Measurements from ENCODE around the gene RYR1. TPM values are rescaled to one million over a fixed set of nuclear protein-coding genes. Genes with fewer than 3 reads are reported as not detected.

RYR1 gene
- total and polyA plus RNA-seq, 2 experiments from 2014 or later = 0.07 to 0.21 TPM

DNA sequence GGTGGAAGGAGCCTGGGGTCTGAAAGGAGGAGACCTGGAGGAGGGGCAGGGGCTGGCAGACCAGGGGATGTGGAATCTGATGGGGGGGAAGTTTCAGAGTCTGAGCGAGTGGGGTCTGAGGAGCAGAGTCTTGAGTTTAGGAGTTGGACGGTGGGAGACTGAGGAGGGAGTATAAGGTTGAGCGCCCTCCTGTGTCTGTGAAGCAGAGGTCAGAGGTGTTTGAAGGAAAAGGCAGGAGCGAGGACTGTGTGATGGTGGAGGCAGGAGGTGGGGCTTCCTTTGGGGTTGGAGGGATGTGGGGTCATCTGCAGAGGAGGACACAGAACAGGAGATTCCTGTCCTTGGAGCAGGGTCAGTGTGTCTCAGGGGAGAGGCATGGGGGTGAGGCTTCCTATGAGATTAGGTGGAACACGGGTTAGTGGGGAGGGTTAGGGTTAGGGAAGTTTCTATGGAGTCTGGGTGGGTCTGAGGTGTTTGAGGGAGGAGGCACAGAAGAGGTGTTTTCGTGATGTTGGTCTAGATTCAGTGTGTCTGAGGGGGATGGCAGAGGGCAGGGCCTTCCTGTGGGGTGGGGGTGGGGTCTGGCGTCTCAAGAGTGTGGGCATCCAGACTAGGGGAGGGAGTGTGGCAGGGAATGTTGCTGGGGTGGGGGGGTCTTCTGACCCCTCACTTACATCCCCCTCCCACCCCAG lies 8.3 kb downstream of the RYR1 start:
- Histone ChIP-seq H3K27me3 (no peaks in the 10 kb centered on the region), H3K9me3 (ENCODE audit: low read depth) (no peaks in the 10 kb centered on the region), H3K79me2 (no peaks in the 10 kb centered on the region), H2AFZ (no peak overlapping the region), H3K4me3 (no peak overlapping the region), H4K20me1 (ENCODE audit: insufficient read depth, poor library complexity, severe bottlenecking) (no peaks in the 10 kb centered on the region), H3K4me1 (ENCODE audit: insufficient read depth) (no peaks in the 10 kb centered on the region), H3K4me2 (no peak overlapping the region), H3K27ac (no peak overlapping the region), H3K9me2 (replicated peaks; ENCODE audit: insufficient read depth) (no peaks in the 10 kb centered on the region), H3K36me3 (replicated peaks; ENCODE audit: insufficient read depth, low read depth) (no peaks in the 10 kb centered on the region)
- WGBS (ENCODE audit: low lambda C conversion rate, missing lambda C conversion rate) = 51% methylated on average over 5 of the region's 7 CpGs
- TF ChIP-seq EZH2 (IDR thresholded peaks at IDR 0.05; ENCODE audit: borderline replicate concordance) = no peak
- TF ChIP-seq CTCF (IDR thresholded peaks at IDR 0.05; ENCODE audit: poor library complexity) = no peak
- TF ChIP-seq EZH2phosphoT487 (IDR thresholded peaks at IDR 0.05; ENCODE audit: low read depth, severe bottlenecking, unreplicated experiment) = no peak
- DNase-seq (ENCODE audit: low spot score) = no peak

- TF ChIP-seq EZH2phosphoT487 (IDR thresholded peaks at IDR 0.05; ENCODE audit: low read depth, severe bottlenecking, unreplicated experiment) (no peak), EZH2 (IDR thresholded peaks at IDR 0.05; ENCODE audit: borderline replicate concordance) (no peak), CTCF (IDR thresholded peaks at IDR 0.05; ENCODE audit: poor library complexity) (no peak)
Measured at GRCh38 chr19:38442736-38443135, 9.2 kb downstream of the RYR1 start.

DNA sequence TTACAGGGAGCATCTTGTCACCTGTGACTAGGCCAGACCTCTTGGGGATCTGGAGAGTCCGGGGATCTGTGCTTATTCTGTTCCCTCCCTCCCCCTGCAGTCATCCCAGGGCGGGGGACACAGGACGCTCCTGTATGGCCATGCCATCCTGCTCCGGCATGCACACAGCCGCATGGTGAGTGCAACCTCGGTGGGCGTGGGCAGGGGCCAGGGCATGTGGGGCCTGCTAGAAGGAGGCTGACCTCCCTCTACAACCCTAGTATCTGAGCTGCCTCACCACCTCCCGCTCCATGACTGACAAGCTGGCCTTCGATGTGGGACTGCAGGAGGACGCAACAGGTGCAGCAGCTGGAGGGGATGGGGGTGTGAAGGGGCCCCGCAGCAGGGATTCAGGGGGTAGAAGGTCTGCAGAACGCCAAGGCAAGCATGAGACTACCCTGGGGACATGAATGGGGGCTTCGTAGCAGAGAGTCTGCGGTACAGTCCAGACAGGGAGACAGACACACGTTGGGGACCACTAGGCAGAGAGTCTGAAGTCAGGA lies 10.0 kb downstream of the RYR1 start:
- Histone ChIP-seq H3K79me2 (no peaks in the 10 kb centered on the region), H4K20me1 (ENCODE audit: insufficient read depth, poor library complexity, severe bottlenecking) (no peaks in the 10 kb centered on the region), H2AFZ (no peak overlapping the region), H3K27me3 (no peaks in the 10 kb centered on the region), H3K9me3 (ENCODE audit: low read depth) (no peaks in the 10 kb centered on the region), H3K4me1 (ENCODE audit: insufficient read depth) (no peaks in the 10 kb centered on the region), H3K4me3 (no peak overlapping the region), H3K36me3 (replicated peaks; ENCODE audit: insufficient read depth, low read depth) (no peaks in the 10 kb centered on the region), H3K27ac (no peak overlapping the region), H3K4me2 (no peak overlapping the region), H3K9me2 (replicated peaks; ENCODE audit: insufficient read depth) (no peaks in the 10 kb centered on the region)
- TF ChIP-seq CTCF (IDR thresholded peaks at IDR 0.05; ENCODE audit: poor library complexity) (no peak), EZH2phosphoT487 (IDR thresholded peaks at IDR 0.05; ENCODE audit: low read depth, severe bottlenecking, unreplicated experiment) (no peak), EZH2 (IDR thresholded peaks at IDR 0.05; ENCODE audit: borderline replicate concordance) (no peak)
- WGBS (ENCODE audit: low lambda C conversion rate, missing lambda C conversion rate) = 88% methylated on average over 15 of the region's 15 CpGs
- no peak for DNase-seq (ENCODE audit: low spot score)

More at GRCh38 chr19:38442736-38443135, 9.2 kb downstream of the RYR1 start:
- 94% methylated on average over 7 of the region's 9 CpGs for WGBS (ENCODE audit: low lambda C conversion rate, missing lambda C conversion rate)
- Histone ChIP-seq H3K4me2 (no peak overlapping the region), H3K9me3 (ENCODE audit: low read depth) (no peaks in the 10 kb centered on the region), H4K20me1 (ENCODE audit: insufficient read depth, poor library complexity, severe bottlenecking) (no peaks in the 10 kb centered on the region), H3K79me2 (no peaks in the 10 kb centered on the region), H3K36me3 (replicated peaks; ENCODE audit: insufficient read depth, low read depth) (no peaks in the 10 kb centered on the region), H3K27me3 (no peaks in the 10 kb centered on the region), H3K4me1 (ENCODE audit: insufficient read depth) (no peaks in the 10 kb centered on the region), H3K27ac (no peak overlapping the region), H2AFZ (no peak overlapping the region), H3K9me2 (replicated peaks; ENCODE audit: insufficient read depth) (no peaks in the 10 kb centered on the region), H3K4me3 (no peak overlapping the region)
- no peak for DNase-seq (ENCODE audit: low spot score)

Data from hepatocyte (in vitro differentiated cells).